ENCODE measurements around the gene CTDSPL.

CTDSPL gene

GRCh38 chr3:37898424-37898823, 36.7 kb downstream of the CTDSPL start:
- no peak for TF ChIP-seq ZNF70 (CRISPR knock-in tag; IDR thresholded peaks at IDR 0.05)
- no peak for TF ChIP-seq ARNTL (CRISPR knock-in tag; IDR thresholded peaks at IDR 0.05; ENCODE audit: borderline replicate concordance, low read depth)
- no peak for TF ChIP-seq ZC3H10 (CRISPR knock-in tag; IDR thresholded peaks at IDR 0.05)
- TF ChIP-seq ZFP30 (CRISPR knock-in tag; IDR thresholded peaks at IDR 0.05): no peak
- no peak for TF ChIP-seq RARB (CRISPR knock-in tag; IDR thresholded peaks at IDR 0.05)
- TF ChIP-seq, protein P1, sequence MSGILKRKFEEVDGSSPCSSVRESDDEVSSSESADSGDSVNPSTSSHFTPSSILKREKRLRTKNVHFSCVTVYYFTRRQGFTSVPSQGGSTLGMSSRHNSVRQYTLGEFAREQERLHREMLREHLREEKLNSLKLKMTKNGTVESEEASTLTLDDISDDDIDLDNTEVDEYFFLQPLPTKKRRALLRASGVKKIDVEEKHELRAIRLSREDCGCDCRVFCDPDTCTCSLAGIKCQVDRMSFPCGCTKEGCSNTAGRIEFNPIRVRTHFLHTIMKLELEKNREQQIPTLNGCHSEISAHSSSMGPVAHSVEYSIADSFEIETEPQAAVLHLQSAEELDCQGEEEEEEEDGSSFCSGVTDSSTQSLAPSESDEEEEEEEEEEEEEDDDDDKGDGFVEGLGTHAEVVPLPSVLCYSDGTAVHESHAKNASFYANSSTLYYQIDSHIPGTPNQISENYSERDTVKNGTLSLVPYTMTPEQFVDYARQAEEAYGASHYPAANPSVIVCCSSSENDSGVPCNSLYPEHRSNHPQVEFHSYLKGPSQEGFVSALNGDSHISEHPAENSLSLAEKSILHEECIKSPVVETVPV (CRISPR knock-in tag; IDR thresholded peaks at IDR 0.05): no peak
- no peak for TF ChIP-seq ISL1 (CRISPR knock-in tag; IDR thresholded peaks at IDR 0.05)
- no peak for TF ChIP-seq PPARA (CRISPR knock-in tag; IDR thresholded peaks at IDR 0.05; ENCODE audit: borderline replicate concordance)
- no peak for ATAC-seq

DNA sequence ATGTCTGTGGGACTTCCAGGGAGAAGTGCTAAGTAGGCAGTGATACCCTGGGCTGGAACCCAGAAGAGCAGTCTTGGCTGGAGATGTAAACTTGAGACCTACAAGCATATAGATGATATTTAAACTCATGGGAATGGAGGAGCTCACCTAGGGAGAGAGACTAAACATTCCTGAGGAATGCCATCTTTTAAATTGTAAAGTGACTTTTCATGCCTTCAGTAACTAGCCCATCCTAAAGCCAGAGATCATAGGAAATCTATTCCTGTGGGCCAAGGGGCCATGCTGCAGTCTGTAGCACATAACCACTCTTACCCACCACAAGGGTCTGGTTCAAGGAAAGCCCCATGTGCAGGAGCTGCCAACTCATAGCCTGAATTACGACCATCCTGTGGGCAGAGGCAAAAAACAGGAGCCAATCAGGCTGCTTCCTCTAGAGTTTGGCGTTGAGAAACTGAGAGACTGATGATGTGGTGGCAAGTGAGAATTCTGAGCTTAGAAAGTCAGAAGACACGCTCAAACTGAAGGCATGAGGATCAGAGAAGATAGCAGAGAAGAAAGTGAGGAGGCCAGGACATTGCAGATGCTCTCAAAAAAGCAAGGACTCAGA, 37.5 kb downstream of the CTDSPL start:
- no peak for ATAC-seq
- TF ChIP-seq ZNF8 (CRISPR knock-in tag; IDR thresholded peaks at IDR 0.05) (no peak), ESRRG (CRISPR knock-in tag; IDR thresholded peaks at IDR 0.05) (no peak), TSHZ2 (CRISPR knock-in tag; IDR thresholded peaks at IDR 0.05) (no peak), TCF4 (CRISPR knock-in tag; IDR thresholded peaks at IDR 0.05; ENCODE audit: borderline replicate concordance) (no peak), ZFP3 (CRISPR knock-in tag; IDR thresholded peaks at IDR 0.05) (no peak), SNAI2 (CRISPR knock-in tag; IDR thresholded peaks at IDR 0.05) (no peak)

DNA sequence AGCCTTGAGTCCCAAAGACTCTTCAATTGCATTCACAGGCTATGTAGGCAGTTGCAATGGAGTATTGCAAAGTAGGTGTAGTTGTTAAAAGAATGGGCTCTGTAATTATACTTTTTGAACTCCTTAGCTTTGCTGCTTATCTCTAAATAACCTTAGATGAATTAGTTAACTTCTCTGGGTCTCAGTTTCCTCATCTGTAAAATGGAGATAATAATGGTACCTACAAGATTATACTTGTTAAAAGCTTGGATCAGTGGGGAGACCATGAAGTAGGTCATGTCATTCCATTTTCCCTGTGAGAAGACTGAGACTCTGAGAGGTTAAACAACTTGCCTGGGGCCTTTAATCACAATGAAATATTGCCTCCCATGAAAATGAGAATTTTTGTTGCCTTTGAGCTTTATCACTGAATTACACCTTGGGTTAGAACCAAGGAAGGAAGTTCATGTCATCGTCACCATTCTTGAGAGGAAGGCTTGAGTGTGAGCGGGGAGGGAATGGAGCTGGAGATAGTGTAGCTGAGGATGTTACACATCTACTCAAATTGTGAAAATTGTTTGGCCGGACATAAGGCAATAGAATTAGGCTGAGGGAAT, 38.1 kb downstream of the CTDSPL start:
- TF ChIP-seq SNAI2 (CRISPR knock-in tag; IDR thresholded peaks at IDR 0.05) (no peak), ISL1 (CRISPR knock-in tag; IDR thresholded peaks at IDR 0.05) (no peak), ZFP3 (CRISPR knock-in tag; IDR thresholded peaks at IDR 0.05) (no peak), TCF4 (CRISPR knock-in tag; IDR thresholded peaks at IDR 0.05; ENCODE audit: borderline replicate concordance) (no peak), ESRRG (CRISPR knock-in tag; IDR thresholded peaks at IDR 0.05) (no peak), BACH2 (CRISPR knock-in tag; IDR thresholded peaks at IDR 0.05; ENCODE audit: borderline replicate concordance) (no peak), POU6F1 (CRISPR knock-in tag; IDR thresholded peaks at IDR 0.05; ENCODE audit: borderline replicate concordance, low read depth) (no peak), ZC3H10 (CRISPR knock-in tag; IDR thresholded peaks at IDR 0.05) (no peak)
- ATAC-seq: no peak

DNA sequence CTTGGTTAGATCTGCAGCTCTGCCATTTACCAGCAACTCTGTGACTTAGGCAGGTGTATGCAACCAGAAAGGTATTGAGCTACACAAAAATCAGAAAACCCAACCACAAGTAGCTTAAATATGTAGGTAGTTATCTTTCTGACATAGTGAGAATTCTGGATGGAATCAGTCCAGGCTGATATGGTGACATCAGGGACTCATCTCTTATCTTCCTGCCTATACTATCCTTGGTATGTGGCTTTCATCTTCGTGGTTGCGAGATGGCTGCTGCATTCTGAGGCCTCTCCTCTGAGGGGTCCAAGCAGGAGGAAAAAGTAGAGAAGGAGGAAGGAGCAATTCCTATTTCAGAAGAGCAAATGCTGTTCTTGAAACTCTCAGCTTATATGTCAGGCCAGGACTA, 40.0 kb downstream of the CTDSPL start:
- TF ChIP-seq, protein P1 (CRISPR knock-in tag; IDR thresholded peaks at IDR 0.05): no peak
- TF ChIP-seq GLIS3 (CRISPR knock-in tag; IDR thresholded peaks at IDR 0.05): no peak
- TF ChIP-seq ESRRG (CRISPR knock-in tag; IDR thresholded peaks at IDR 0.05): no peak
- TF ChIP-seq RARB (CRISPR knock-in tag; IDR thresholded peaks at IDR 0.05): no peak
- TF ChIP-seq SNAI2 (CRISPR knock-in tag; IDR thresholded peaks at IDR 0.05): no peak
- no peak for TF ChIP-seq ZC3H10 (CRISPR knock-in tag; IDR thresholded peaks at IDR 0.05)
- TF ChIP-seq BACH2 (CRISPR knock-in tag; IDR thresholded peaks at IDR 0.05; ENCODE audit: borderline replicate concordance): no peak
- no peak for TF ChIP-seq OSR1 (CRISPR knock-in tag; IDR thresholded peaks at IDR 0.05)
- no peak for ATAC-seq

GRCh38 chr3:37902674-37903073, 41.0 kb downstream of the CTDSPL start:
- no peak for ATAC-seq
- TF ChIP-seq ZC3H10 (CRISPR knock-in tag; IDR thresholded peaks at IDR 0.05): no peak
- TF ChIP-seq, protein P2, sequence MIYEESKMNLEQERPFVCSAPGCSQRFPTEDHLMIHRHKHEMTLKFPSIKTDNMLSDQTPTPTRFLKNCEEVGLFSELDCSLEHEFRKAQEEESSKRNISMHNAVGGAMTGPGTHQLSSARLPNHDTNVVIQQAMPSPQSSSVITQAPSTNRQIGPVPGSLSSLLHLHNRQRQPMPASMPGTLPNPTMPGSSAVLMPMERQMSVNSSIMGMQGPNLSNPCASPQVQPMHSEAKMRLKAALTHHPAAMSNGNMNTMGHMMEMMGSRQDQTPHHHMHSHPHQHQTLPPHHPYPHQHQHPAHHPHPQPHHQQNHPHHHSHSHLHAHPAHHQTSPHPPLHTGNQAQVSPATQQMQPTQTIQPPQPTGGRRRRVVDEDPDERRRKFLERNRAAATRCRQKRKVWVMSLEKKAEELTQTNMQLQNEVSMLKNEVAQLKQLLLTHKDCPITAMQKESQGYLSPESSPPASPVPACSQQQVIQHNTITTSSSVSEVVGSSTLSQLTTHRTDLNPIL (CRISPR knock-in tag; IDR thresholded peaks at IDR 0.05; ENCODE audit: low read depth): no peak
- no peak for TF ChIP-seq CSDC2 (CRISPR knock-in tag; IDR thresholded peaks at IDR 0.05)
- TF ChIP-seq, protein P1 (CRISPR knock-in tag; IDR thresholded peaks at IDR 0.05): no peak
- TF ChIP-seq ZNF70 (CRISPR knock-in tag; IDR thresholded peaks at IDR 0.05): no peak
- TF ChIP-seq TOX (CRISPR knock-in tag; IDR thresholded peaks at IDR 0.05; ENCODE audit: borderline replicate concordance): no peak
- TF ChIP-seq OSR1 (CRISPR knock-in tag; IDR thresholded peaks at IDR 0.05): no peak
- no peak for TF ChIP-seq PPARA (CRISPR knock-in tag; IDR thresholded peaks at IDR 0.05; ENCODE audit: borderline replicate concordance)
- no peak for TF ChIP-seq ARNTL (CRISPR knock-in tag; IDR thresholded peaks at IDR 0.05; ENCODE audit: borderline replicate concordance, low read depth)
- no peak for TF ChIP-seq ZFP3 (CRISPR knock-in tag; IDR thresholded peaks at IDR 0.05)
- no peak for TF ChIP-seq BACH2 (CRISPR knock-in tag; IDR thresholded peaks at IDR 0.05; ENCODE audit: borderline replicate concordance)

All from SK-N-SH treated with all-trans-retinoic acid at 6 μM for 48 hours (cell line).